HuH-7.5 (cell line): ENCODE data around the gene TAF1C.
"Not testable (repeated sequence)": the region's sequence is repeated elsewhere in the genome, so short reads cannot be mapped to it uniquely, and the experiment has no call there.

Experiments
- DNase-seq: peaks from one replicate; pipeline ENCODE4 v3.0.0; 2011; ENCODE audit warnings: low spot score

Gene TAF1C, protein sequence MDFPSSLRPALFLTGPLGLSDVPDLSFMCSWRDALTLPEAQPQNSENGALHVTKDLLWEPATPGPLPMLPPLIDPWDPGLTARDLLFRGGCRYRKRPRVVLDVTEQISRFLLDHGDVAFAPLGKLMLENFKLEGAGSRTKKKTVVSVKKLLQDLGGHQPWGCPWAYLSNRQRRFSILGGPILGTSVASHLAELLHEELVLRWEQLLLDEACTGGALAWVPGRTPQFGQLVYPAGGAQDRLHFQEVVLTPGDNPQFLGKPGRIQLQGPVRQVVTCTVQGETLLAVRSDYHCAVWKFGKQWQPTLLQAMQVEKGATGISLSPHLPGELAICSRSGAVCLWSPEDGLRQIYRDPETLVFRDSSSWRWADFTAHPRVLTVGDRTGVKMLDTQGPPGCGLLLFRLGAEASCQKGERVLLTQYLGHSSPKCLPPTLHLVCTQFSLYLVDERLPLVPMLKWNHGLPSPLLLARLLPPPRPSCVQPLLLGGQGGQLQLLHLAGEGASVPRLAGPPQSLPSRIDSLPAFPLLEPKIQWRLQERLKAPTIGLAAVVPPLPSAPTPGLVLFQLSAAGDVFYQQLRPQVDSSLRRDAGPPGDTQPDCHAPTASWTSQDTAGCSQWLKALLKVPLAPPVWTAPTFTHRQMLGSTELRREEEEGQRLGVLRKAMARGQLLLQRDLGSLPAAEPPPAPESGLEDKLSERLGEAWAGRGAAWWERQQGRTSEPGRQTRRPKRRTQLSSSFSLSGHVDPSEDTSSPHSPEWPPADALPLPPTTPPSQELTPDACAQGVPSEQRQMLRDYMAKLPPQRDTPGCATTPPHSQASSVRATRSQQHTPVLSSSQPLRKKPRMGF

DNA sequence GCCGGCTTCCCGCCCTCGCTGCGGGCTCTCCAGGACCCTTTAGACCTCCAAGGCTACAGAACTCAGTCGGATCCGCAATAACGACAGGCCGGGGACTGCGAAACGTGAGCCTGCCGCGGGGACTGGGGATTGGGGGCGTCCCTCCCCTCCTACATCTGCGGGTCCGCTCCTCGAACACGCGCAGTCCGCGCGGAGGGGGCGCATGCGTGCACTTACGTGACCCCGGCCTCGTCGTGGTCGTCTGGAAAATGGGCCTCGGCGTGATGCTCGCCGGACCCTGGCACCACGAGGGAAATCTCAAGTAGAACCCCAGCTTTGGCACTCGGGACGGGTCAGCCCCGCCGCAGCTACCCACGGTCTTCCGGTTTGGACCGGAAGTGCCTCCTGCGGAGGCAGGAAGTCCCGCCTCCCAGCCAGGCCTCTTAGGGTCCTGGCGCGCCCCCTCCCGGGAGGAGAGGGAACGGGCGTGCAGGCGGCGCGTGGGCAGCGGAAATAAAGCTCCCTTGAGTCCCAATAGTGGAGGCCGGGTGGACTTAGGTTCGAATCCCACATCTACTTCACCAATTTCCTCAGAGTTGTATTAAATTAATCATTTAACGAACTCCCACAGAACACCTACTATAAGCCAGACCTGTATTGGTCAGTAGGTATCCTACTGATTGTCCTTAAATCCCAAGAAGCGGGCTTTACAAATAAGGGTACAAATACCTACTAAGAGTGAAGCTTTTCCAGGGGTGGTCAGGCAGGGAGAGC, at the start of gene TAF1C:
Gene TAF1C, minus strand, starts transcription at position 373 of the 753 bp plus-strand sequence. CDS start 2,069 bp downstream, outside the sequence.
- peak; percentile 98 for DNase-seq

DNA sequence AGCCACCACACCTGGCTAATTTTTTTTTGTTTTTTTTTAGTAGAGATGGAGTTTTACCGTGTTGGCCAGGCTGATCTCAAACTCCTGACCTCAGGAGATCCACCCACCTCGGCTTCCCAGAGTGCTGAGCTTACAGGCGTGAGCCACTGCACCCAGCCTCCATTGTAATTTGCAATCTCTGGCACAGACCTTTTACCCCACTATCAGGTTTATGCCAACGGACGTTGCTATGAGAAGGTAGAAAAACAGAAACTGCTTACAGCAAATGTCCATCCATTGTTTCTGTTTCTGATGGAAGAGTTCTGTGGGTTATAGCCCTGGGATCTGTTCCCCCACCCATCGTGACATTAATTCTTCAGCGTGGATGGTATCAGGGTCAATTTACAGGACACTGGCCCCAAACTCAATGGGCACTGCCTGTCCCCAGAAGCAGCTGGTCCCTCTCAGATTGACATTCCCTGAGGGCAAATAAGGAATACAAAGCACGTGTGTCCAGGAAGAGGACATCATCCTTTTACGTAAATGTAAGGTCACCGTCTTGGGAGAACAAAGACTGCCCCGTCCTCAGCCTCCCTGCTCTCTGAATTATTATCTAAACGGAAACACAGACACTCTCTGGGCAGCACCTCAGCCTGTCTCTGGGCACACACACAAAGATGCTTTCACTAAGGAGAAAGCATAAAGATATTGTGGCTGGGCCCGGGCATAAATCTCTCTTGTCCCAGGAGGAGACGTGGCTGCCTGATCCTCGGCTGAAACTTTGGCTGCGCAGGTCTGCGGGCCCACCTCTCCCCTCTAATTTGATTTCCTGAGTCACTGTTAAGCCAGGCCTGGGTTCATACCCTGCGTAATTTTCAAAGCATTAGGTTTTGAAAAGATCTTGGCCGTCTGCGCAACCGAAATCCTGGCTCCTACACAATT, 47.7 kb upstream of the TAF1C start:
- no peak for DNase-seq

DNA sequence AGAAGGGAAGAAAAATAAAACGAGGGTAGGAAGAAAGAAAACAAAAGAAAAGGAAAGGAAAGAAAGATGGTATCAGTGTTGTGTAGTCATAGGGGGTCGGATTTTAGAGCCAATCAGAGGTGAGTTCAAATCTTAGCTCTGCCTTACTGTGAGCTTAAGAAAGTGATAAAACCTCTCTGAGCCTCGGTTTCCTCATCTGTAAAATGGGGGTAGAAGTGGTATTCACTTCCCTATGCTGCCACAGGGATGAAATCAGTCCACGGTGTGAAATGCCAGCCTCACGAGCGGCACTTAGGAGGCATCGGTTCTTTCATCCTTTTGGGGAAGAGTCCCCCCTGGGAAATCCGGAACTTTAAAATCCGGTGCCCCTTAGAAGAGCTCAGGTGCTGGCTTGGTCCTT, 46.9 kb upstream of the TAF1C start:
- no peak for DNase-seq

DNA sequence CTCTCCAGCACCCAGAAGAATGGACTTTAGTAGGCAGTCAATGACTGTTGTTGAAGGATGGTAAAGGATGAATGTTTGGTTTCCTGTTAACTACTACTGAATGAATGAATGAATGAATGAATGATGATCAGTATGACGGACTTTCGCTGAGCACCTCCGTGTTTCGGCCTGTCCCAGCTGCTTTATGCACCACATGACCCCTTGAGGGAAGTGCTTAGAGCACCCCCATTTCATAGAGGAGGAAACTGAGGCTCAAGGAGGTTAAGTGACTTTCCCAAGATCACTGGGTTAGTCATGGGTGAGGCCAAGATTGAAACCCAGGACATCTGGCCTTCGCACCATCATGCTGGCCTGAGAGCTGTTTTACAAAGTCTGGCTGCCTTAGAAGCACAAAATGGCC, 46.1 kb upstream of the TAF1C start:
- no peak for DNase-seq

DNA sequence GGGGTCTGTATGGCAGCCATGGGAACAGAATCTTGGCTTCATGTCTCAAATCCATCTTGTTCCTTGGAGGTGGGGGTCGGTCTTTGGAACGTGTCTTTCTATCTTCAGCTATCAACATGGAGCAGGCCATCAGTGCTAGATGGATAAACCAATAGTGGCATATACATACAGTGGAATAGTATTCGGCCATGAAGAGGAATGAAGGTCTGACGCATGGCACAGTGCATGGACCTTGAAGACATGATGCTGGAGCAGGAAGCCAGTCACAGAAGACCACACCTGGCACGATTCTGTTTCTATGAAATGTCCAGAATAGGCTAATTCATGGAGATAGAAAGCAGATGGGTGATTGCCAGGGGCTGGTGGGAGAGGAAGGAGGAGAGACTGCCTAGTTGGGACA, 45.2 kb upstream of the TAF1C start:
- DNase-seq: no peak

DNA sequence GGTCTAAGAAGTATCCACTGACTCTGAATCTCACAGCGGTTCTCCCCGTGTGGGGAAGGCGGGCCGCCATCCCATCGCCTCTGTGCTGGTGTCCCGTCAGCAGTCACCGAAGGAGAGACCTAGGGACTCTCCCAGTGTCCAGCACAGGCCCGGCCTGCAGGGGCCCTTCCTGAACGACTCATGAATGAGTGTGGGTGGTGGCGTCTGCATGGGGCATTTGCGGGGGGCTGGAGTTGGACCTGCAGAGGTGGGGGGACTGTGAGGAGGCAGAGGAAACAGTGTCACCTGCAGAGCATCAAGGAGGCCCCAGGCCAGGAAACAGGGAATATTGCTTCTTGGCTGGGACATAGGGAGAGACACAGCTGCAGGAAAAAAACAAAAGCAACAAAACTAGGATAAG, 42.6 kb upstream of the TAF1C start:
- no peak for DNase-seq

DNA sequence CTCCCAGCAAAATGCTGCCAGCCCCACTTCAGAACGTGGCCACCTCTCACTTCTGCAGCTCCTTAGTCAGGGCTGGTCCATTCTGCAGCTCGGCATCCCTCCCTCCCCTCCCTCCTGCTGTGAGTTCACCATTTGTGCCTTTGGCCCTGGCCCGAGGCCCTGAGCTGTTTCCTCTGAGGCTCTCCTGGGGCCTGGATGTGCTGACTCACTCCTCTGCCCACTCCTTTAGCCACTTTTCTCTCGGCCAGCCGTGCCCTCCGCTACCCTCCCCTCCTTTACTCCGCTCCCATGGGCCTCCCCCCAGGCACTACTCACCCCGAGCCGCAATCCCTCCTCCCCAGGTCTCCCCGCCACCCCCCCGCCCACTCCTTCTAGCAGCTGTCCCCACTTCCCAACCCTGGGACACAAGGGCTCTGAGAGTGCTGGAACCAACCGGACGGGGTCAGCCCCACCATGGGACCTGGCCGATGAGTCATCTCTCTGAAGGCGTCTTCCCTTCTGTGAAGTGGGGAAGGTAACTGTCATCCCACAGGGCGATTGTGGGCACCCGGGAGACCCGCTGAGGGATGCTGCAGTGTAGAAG, 41.5 kb upstream of the TAF1C start:
- DNase-seq: peak; percentile 59

DNA sequence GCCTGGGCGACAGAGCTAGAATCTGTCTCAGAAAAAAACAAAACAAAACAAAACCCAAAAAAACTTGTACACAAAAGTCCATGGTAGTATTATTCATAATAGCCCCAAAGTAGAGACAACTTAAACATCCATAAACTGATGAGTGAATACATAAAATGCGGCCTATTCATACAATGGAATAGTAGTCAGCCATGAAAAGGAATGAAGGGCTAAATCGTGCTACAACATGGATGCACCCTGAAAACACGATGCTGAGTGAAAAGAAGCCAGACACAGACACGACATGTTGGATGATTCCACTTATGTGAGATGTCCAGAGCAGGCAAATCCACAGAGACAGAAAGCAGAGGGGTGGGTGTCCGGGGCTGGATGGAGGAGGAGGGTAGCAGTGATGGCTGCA, 40.7 kb upstream of the TAF1C start:
- DNase-seq: no peak

DNA sequence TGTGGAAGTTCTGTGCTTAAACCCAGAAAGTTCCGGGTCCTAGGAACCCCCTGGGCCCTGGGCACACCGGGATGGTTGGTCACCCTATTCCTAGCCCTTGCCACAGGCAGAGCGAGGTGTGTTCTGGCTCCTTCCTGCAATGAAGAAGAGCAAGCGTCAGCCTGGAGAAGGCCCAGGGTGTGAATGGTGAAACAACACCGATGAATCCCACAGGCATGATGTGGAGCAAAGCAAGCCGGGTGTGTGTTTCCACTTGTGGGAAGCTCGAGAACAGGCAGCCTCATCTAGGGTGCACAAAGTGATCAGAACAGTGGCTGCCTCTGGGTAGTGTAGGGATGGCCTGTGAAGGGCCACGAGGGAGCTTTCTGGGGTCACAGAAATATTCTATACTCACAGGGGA, 39.2 kb upstream of the TAF1C start:
- no peak for DNase-seq

DNA sequence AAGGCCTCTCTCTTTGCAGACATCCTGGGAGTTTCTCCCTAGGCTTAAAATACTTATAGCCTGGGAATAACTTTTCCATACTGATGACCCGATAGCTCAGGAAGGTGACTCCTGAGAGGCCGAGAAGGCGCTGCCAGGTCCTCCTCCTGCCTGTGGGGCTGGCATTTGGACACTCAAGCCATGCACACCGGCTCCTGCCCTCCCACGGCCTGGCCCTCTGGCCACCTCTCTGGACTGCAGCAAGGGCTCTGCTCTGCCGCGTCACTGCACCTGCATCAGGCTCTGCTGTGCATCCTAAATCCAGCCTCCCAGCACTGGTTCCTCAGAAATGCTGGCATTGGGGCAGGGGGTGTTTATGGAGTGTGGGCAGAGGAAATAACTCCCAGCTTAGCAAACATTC, 38.7 kb upstream of the TAF1C start:
- DNase-seq: no peak

DNA sequence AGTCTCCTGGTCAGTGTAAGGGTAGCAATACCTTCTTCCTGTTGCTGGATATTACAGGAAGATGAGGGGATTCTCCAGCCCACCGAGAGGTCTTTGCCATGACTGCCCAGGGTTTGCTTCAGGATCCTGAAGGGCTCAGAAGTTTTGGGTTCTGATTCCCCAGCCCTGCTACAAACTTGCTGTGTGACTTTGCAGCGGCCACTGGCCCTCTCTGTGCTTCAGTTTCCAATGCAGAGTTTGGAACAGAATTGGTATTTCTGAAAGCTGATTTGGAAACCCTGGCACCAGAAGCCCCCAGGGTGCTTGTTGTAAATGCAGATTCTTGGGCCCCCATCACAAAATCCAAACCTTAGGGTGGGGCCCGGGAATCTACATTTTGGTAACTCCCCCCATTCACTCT, 38.3 kb upstream of the TAF1C start:
- DNase-seq: no peak

DNA sequence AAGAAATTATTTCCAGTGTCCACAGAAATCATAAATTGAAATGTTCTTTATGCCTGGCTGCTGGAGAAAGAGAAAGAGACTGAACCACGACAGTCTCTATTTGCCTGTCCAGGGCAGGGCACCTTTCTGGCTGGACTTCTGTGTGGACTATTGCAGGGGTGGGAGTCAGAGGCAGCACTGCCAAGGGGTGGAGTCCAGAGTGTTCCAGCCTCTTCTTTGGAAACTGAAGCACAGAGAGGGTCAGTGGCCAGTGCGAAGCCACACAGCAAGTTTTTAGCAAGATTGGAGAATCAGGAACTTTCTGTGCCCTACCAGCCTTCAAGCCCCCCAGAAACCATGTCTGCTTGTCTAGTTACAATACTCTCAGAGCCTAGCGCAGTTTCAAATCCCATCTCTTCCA, 37.7 kb upstream of the TAF1C start:
- DNase-seq: no peak

DNA sequence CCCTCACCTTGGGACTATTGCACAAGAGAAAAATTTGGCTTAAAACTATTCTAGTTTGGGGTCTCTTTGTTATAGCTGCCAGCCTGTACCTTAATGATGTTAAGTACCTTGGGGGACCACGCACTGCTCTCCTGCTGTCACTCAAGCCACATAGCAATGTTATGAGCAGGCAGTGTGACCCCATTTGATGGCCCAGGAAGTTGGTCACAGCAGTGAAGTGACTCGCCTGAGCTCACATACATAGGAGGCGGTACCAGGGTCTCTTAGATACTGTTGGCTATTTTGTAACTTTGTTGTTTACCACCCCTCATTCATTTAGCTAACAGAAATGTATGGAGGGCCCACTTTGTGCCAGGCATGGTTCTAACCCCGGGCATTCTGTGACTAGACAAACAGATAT, 36.6 kb upstream of the TAF1C start:
- DNase-seq: no peak

DNA sequence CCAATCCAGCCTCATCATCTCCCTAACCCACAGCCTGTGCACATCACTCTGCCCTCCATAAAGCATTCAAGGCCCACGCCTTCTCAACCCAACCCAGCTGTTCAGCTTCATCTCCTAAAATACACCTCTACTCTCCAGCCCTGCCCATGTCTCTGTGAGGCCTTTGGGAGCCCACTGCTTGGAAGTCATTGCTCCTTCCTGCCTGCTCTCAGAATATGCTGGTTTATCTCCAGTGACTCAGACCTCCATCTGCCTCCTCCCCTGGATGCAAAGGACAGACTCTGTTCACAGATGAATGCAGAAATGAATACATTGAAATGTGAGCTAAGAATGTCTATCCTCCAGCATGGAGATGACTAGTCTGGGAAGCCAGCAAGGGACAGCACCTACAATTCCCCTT, 34.0 kb upstream of the TAF1C start:
- no peak for DNase-seq

DNA sequence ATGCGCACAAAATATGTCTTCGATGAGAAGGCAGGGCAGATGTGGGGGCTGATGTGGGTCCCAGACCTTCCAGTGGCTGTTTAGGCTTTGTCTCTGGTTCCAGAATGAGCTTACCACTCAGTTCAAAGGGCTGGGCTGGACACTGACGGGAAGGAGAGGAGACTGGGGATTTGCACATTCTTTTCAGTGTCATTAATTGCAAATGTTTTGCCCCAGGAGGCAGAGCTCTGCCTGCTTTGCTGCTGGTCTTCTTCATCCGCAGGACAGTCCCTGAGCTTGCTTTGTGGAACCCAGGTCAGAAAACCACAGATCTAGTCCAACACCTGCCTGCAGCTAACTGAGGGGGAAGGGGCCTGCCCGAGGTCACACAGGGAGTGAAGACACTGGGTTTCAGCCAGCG, 32.1 kb upstream of the TAF1C start:
- DNase-seq: no peak

DNA sequence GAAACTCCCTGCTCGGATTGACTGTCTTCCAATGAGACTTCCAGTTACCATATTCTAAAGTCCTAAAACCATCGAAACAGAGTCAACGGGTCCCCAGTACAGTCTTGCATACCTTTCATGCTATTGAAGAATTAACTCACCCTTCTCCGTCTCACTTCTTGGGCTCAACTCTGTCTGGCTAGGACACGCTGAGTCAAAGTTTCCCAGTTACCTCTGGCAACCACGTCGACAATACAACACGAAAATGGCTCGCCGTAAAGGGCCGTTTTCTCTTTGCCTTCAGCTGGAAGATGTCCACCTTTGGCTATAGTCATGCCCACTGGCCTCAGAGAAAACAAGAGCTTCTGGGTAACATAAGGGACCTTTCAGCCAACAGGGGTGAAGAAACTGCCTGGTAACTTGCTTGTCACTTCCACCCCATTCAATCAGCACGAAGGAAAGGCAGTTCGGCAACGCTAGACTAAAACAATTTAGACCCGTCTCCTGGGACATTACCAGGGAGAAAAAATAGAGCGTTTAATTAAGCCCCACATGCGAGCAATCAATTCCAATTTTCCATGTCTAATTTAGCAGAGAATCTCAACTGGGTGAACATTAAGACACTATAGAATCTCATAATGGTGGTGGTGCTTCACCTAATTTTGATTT, 31.4 kb upstream of the TAF1C start:
- no peak for DNase-seq

DNA sequence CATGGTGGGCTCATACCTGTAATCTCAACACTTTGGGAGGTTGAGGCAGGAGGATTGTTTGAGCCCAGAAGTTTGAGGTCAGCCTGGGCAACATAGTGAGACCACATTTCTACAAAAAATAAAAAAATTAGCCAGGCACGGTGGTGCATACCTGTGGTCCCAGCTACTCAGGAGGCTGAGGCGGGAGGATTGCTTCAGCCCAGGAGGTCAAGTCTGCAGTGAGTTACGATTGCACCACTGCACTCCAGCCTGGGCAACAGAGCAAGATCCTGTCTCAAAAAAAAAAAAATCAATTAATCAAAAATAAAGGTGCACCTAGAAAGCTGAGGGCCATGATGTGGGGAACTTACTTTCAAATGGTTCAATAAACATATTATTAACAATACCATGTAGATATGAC, 29.3 kb upstream of the TAF1C start:
- not testable (repeated sequence) for DNase-seq

DNA sequence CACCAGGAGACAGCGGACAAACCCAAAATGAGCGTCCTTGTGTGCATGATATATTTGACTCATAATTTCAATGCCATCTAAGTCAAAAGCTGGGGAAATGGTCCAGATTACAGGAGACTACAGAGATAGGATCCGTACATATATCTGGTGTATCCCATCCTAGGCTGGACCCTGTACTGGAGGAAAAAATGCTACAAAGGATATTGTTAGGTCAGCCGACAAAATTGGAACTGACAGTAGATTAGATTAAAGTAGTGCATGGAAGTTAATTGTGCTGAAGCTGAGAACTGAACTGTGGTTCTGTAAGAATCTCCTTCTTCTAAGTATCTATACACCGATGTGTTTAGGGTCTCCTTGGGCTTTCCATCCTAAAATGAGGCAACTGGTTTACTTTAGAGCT, 28.7 kb upstream of the TAF1C start:
- no peak for DNase-seq

DNA sequence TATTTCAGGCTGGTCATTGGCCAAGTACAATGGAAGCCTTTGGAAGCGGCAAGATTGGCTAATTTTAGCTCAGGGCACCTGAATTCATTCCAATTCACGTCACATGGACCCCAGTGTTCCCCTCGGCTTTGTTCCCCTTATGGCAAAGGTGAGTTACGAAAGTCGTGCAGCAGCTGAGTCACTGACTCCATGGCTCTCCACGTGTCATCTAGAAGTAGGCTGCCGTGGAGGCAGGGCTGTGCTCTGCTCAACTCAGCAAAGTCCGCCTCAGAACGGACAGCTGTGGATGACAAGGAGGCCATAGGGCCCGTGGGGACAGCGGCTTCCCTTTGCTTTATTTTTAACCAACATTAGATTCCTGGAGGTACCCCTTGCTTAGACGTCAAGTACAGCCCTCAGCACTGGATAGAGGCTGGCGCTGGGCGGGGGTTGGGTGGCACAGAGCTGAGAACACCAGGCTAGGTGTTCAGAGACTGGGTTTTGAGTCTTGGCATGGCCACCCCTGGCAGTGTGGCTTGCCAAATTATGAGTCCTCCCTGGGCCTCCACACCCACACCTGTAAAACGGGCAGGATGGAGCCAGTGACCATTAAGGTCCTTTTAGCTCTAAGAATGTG, 27.7 kb upstream of the TAF1C start:
- DNase-seq: no peak

DNA sequence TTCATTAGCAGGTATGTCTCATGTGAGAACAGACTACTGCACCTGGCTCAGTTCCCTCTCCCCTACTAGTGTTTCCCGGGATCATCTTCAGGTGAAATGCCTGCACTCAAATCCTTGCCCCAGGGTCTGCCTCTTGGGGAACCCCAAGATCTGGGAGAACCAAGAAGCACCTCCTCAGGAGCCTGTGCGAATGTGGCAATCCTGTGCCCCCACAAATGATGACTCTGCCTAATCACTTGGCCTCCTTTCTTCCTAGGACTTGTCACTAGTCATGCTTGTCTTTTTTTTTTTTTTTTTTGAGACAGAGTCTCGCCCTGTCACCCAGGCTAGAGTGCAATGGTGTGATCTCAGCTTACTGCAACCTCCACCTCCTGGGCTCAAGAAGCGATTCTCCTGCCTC, 25.8 kb upstream of the TAF1C start:
- DNase-seq: no peak
